Measurements from ENCODE around the gene CHST7.

- no peak for TF ChIP-seq CTCF (IDR thresholded peaks at IDR 0.05; ENCODE audit: low read depth, low read length)
- TF ChIP-seq POLR2A (IDR thresholded peaks at IDR 0.05; ENCODE audit: extremely low read depth, insufficient read length), result no peak
Measured at GRCh38 chrX:46553935-46554334, 19.6 kb upstream of the CHST7 start.
